Mesenchymal stem cell (in vitro differentiated cells and primary cell): ENCODE measurements around the gene DDA1.

Source experiments
- DNase-seq: peaks from one replicate; pipeline ENCODE4 v3.0.0-alpha.2; 2013
- H2AFZ ChIP-seq: one replicate; pipeline ENCODE4 v1.6.1; 2013; ENCODE audit warnings: low read depth, mild to moderate bottlenecking, control low read depth, inconsistent platforms, low read length, moderate library complexity
- H2AK5ac ChIP-seq: 2 replicates; pipeline ENCODE4 v1.6.1; 2013; ENCODE audit warnings: low read length, moderate library complexity, mild to moderate bottlenecking, inconsistent platforms; ENCODE audit not compliant: severe bottlenecking
- H2BK120ac ChIP-seq: one replicate; pipeline ENCODE4 v1.6.1; 2013; ENCODE audit warnings: low read depth, mild to moderate bottlenecking, inconsistent platforms, low read length, moderate library complexity
- H2BK12ac ChIP-seq, 2 experiments: one replicate each; pipeline ENCODE4 v1.6.1; 2013; ENCODE audit warnings: inconsistent platforms in 2 of 2, low read length in 2 of 2, mild to moderate bottlenecking in 2 of 2, moderate library complexity in 2 of 2, control low read depth in 1 of 2
- H2BK15ac ChIP-seq: one replicate; pipeline ENCODE4 v1.6.1; 2013; ENCODE audit warnings: mild to moderate bottlenecking, low read depth, inconsistent platforms; ENCODE audit not compliant: poor library complexity, severe bottlenecking
- H2BK5ac ChIP-seq: 2 replicates; pipeline ENCODE4 v1.6.1; 2013; ENCODE audit warnings: low read depth, mild to moderate bottlenecking, low read length, control low read depth, inconsistent platforms; ENCODE audit not compliant: poor library complexity, severe bottlenecking
- H3K14ac ChIP-seq, 2 experiments: one replicate each; pipeline ENCODE4 v1.6.1; 2013; ENCODE audit warnings: inconsistent platforms in 2 of 2, low read length in 2 of 2, control low read depth in 1 of 2, mild to moderate bottlenecking in 1 of 2, moderate library complexity in 1 of 2
- H3K18ac ChIP-seq, 2 experiments: one replicate each; pipeline ENCODE4 v1.6.1; 2013; ENCODE audit warnings: inconsistent platforms in 2 of 2, low read length in 2 of 2, control low read depth in 1 of 2, low read depth in 1 of 2, mild to moderate bottlenecking in 1 of 2
- H3K23ac ChIP-seq, 2 experiments: one replicate each; pipeline ENCODE4 v1.6.1; 2013; ENCODE audit warnings: inconsistent platforms in 2 of 2, low read length in 2 of 2, mild to moderate bottlenecking in 2 of 2, moderate library complexity in 2 of 2, control low read depth in 1 of 2
- H3K27ac ChIP-seq: 2 replicates; pipeline ENCODE4 v1.5.1; 2013; ENCODE audit warnings: mild to moderate bottlenecking, moderate library complexity, low read length, control low read depth, inconsistent platforms; ENCODE audit not compliant: poor library complexity, severe bottlenecking
- H3K27me3 ChIP-seq, 2 experiments: 2 replicates each; pipeline versions ENCODE4 v1.6.1 to v1.7.0; 2013; ENCODE audit warnings: low read length in 2 of 2, mild to moderate bottlenecking in 2 of 2, moderate library complexity in 2 of 2, control low read depth in 1 of 2, inconsistent platforms in 1 of 2; ENCODE audit not compliant: control insufficient read depth in 1 of 2, insufficient read depth in 1 of 2
- H3K36me3 ChIP-seq, 2 experiments: 2 replicates each; pipeline versions ENCODE4 v1.6.1 to v1.7.0; 2013; ENCODE audit warnings: low read length in 2 of 2, control low read depth in 1 of 2, inconsistent platforms in 1 of 2, low read depth in 1 of 2, mild to moderate bottlenecking in 1 of 2; ENCODE audit not compliant: insufficient read depth in 2 of 2, control insufficient read depth in 1 of 2
- H3K4ac ChIP-seq, 2 experiments: one replicate each; pipeline ENCODE4 v1.6.1; 2013; ENCODE audit warnings: inconsistent platforms in 2 of 2, low read length in 2 of 2, mild to moderate bottlenecking in 2 of 2, moderate library complexity in 2 of 2, control low read depth in 1 of 2, low read depth in 1 of 2
- H3K4me1 ChIP-seq: 2 replicates; pipeline ENCODE4 v1.6.1; 2013; ENCODE audit warnings: low read depth, low read length, control low read depth; ENCODE audit not compliant: control insufficient read depth, insufficient read depth
- H3K4me2 ChIP-seq: 2 replicates; pipeline ENCODE4 v1.6.1; 2013; ENCODE audit warnings: low read length, mild to moderate bottlenecking, inconsistent platforms; ENCODE audit not compliant: poor library complexity, severe bottlenecking
- H3K4me3 ChIP-seq, 2 experiments: 2 replicates each; pipeline versions ENCODE4 v1.5.1 to v1.7.0; 2013; ENCODE audit warnings: low read length in 2 of 2, mild to moderate bottlenecking in 2 of 2, control low read depth in 1 of 2, low read depth in 1 of 2; ENCODE audit not compliant: insufficient read depth in 1 of 2
- H3K79me1 ChIP-seq: replicated peaks from 2 replicates; pipeline ENCODE4 v1.6.1; 2013; ENCODE audit warnings: mild to moderate bottlenecking, control low read depth, low read length, inconsistent platforms; ENCODE audit not compliant: poor library complexity, severe bottlenecking
- H3K9ac ChIP-seq: 2 replicates; pipeline ENCODE4 v1.7.0; 2013; ENCODE audit warnings: mild to moderate bottlenecking, low read length, moderate library complexity
- H3K9me3 ChIP-seq: 2 replicates; pipeline ENCODE4 v1.7.0; 2013; ENCODE audit warnings: mild to moderate bottlenecking, low read length; ENCODE audit not compliant: control insufficient read depth
- H4K8ac ChIP-seq: one replicate; pipeline ENCODE4 v1.6.1; 2013; ENCODE audit warnings: inconsistent platforms, mild to moderate bottlenecking, low read length, moderate library complexity
- H4K91ac ChIP-seq: one replicate; pipeline ENCODE4 v1.6.1; 2013; ENCODE audit warnings: mild to moderate bottlenecking, low read length, inconsistent platforms
- WGBS: methylation state at CpG from one replicate; pipeline ENCODE4 v1.1.7; 2013; ENCODE audit warnings: mixed read lengths; 5-methylcytosine and 5-hydroxymethylcytosine counted together

DDA1 gene

GRCh38 chr19:17318966-17319365 lies 9.6 kb downstream of the DDA1 start:
- Histone ChIP-seq H2AK5ac (no peak overlapping the region), H3K36me3 (peaks cover 52 to 82% of the 10 kb centered on the region in 2 experiments)

DNA sequence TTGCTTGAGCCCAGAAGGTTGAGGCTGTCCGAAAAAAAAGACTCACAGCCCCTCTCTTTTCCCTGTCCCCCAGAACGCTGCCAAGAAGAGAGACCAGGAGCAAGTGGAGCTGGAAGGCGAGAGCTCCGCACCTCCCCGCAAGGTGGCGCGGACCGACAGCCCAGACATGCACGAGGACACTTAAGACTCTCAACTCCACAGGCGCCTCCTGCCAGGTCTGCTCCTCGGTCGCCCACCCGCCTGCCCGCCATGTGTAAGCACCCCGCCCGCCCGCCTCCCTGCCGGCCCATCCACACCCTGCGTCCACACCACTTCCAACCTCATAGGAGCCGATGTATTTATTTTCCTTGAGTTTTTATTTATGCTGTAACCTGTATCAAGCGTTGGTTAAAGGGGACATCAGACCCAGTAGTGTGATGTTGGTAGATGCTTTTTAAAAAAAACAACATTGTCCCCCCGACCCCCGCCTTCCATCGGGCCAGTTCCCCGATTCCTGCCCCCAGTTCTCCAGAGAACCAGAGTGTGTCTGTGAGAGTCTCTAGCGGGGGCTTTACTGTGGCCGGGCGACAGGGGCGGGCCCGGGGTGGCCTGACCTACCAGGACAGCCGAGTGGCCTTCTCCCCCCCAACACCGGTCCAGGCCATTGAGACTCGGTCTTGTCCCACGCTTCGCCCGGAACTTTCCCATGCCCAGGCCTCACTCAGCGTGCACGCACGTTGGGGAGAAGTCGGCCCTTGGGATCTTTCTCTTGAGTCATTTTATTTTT lies 10.3 kb downstream of the DDA1 start:
- no peak overlapping the region for H4K91ac ChIP-seq
- peaks cover 36% of the 10 kb centered on the region for H3K79me1 ChIP-seq
- no peak overlapping the region for H2BK12ac ChIP-seq
- H3K23ac ChIP-seq, result no peak overlapping the region
- H3K4me3 ChIP-seq, result no peak overlapping the region
- no peak overlapping the region for H3K27ac ChIP-seq
- H2BK5ac ChIP-seq, result no peak overlapping the region
- H3K9ac ChIP-seq, result no peak overlapping the region
- H3K4ac ChIP-seq, result no peak overlapping the region
- no peak overlapping the region for H4K8ac ChIP-seq
- no peak overlapping the region for H3K14ac ChIP-seq
- no peak overlapping the region for H3K18ac ChIP-seq
- H3K27me3 ChIP-seq, result no peaks in the 10 kb centered on the region
- H3K36me3 ChIP-seq, result peaks cover 45 to 82% of the 10 kb centered on the region in 2 experiments
- H3K4me1 ChIP-seq, result peaks cover 4% of the 10 kb centered on the region
- H3K9me3 ChIP-seq, result no peaks in the 10 kb centered on the region
- no peak for DNase-seq
- H3K4me2 ChIP-seq, result no peak overlapping the region
- WGBS, result 95% methylated on average over 37 of the region's 40 CpGs
- no peak overlapping the region for H2BK120ac ChIP-seq
- no peak overlapping the region for H2BK15ac ChIP-seq
- no peak overlapping the region for H2AFZ ChIP-seq
- no peak overlapping the region for H2AK5ac ChIP-seq

More at GRCh38 chr19:17318966-17319365, 9.6 kb downstream of the DDA1 start:
- H3K9ac ChIP-seq, result no peak overlapping the region
- H3K9me3 ChIP-seq, result no peaks in the 10 kb centered on the region
- peaks cover 42% of the 10 kb centered on the region for H3K79me1 ChIP-seq
- H3K4me1 ChIP-seq, result peaks cover 4% of the 10 kb centered on the region
- no peak overlapping the region for H3K23ac ChIP-seq
- H3K27me3 ChIP-seq, result no peaks in the 10 kb centered on the region
- no peak overlapping the region for H3K27ac ChIP-seq
- 97% methylated on average over 6 of the region's 6 CpGs for WGBS
- no peak overlapping the region for H2BK12ac ChIP-seq
- H2BK5ac ChIP-seq, result no peak overlapping the region
- no peak overlapping the region for H2BK15ac ChIP-seq
- H2BK120ac ChIP-seq, result no peak overlapping the region
- no peak overlapping the region for H3K4me2 ChIP-seq
- H4K91ac ChIP-seq, result no peak overlapping the region
- no peak overlapping the region for H4K8ac ChIP-seq
- H3K18ac ChIP-seq, result no peak overlapping the region
- no peak overlapping the region for H3K4ac ChIP-seq
- H3K14ac ChIP-seq, result no peak overlapping the region
- DNase-seq, result no peak
- H2AFZ ChIP-seq, result no peak overlapping the region
- H3K4me3 ChIP-seq, result no peak overlapping the region

DNA sequence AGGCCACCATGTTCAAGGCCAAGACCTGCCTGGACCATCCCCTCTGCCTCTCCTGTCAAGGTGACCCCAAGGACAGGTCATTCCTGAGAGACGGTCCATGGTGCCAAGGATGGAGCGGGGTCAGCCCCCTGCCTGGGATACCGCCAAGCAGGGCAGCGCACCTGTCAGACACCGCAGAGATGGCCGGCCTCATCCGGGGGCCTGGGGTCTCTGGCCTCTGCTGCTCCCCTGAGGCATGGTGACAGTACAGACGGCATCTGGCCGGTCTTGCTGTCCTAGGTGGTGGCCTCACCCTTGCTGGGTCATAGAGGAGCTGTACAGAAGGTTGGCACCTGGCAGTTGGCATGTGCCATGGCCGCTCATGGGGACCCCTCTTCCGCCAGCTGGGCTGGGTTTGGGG lies 11.1 kb downstream of the DDA1 start:
- Histone ChIP-seq H3K14ac (no peak overlapping the region), H3K4me1 (peaks cover 4% of the 10 kb centered on the region), H2BK5ac (no peak overlapping the region), H2BK12ac (no peak overlapping the region), H3K4me3 (no peak overlapping the region), H3K27me3 (no peaks in the 10 kb centered on the region), H2BK15ac (no peak overlapping the region), H3K27ac (no peak overlapping the region), H2AFZ (no peak overlapping the region), H2BK120ac (no peak overlapping the region), H3K4ac (no peak overlapping the region), H3K23ac (no peak overlapping the region), H3K4me2 (no peak overlapping the region), H3K36me3 (peaks cover 38 to 86% of the 10 kb centered on the region in 2 experiments), H3K18ac (no peak overlapping the region), H3K9me3 (no peaks in the 10 kb centered on the region), H3K79me1 (peaks cover 34% of the 10 kb centered on the region), H2AK5ac (no peak overlapping the region), H3K9ac (no peak overlapping the region), H4K8ac (no peak overlapping the region), H4K91ac (peak overlapping the region; percentile 15)
- DNase-seq, result no peak
- 90% methylated on average over 11 of the region's 11 CpGs for WGBS

DNA sequence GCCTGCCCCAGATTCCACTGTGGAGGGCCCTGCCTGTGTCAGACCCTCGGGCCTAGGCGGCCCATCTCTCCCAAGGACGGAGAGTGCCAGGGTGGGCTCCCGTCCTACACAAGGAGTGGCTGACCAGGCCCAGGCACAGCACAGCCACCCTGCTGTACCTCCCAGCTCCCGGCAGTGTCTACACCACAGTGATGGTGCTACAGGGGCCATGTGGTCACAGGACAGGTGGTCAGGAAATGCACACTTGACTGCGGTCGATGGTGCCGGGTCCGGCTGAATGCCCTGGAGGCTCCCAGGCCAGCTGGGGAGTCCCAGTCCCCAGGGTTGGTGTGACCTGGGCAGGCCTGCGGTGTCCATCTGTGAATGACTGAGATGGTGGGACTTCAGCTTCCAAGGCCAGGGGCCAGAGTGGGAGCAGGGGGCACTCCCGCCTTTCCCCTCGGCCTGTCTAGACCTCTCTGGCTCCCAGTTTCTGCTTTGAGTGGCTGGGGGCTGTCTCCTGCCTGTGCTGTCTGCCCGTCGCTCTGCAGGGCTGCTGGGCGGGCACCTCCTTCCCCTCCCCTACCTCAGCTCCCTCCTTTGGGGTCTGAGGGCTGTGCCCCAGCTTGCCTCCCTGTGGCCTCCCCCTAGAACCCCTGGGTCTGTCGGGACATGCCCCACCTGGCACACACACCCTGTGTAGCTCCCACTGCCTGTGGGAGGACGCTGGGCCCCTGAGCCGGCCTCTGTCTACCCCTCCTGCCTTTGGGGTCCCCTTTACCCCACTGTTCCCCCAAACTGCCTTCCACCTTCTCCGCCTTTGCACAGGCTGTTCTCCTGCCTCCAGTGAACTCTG lies 12.5 kb downstream of the DDA1 start:
- Histone ChIP-seq H3K27ac (no peak overlapping the region), H3K27me3 (no peaks in the 10 kb centered on the region), H3K4me2 (no peak overlapping the region), H2BK120ac (no peak overlapping the region), H3K79me1 (peaks cover 27% of the 10 kb centered on the region), H3K36me3 (peaks cover 31 to 74% of the 10 kb centered on the region in 2 experiments), H3K9ac (peak overlapping the region; percentile 17), H3K18ac (no peak overlapping the region), H3K4me3 (no peak overlapping the region), H2AFZ (no peak overlapping the region), H3K4ac (no peak overlapping the region), H3K4me1 (peaks cover 11% of the 10 kb centered on the region), H4K8ac (peak overlapping the region; percentile 75), H3K23ac (no peak overlapping the region), H2BK12ac (no peak overlapping the region), H3K14ac (no peak overlapping the region), H2BK15ac (no peak overlapping the region), H3K9me3 (no peaks in the 10 kb centered on the region), H2BK5ac (no peak overlapping the region), H2AK5ac (no peak overlapping the region), H4K91ac (peak overlapping the region; percentile 48)
- no peak for DNase-seq
- 85% methylated on average over 19 of the region's 19 CpGs for WGBS
